HG03097 (cell line): ENCODE measurements around the gene MS4A12.
"Not testable (repeated sequence)": the region's sequence is repeated elsewhere in the genome, so short reads cannot be mapped to it uniquely, and the experiment has no call there.

ENCODE experiments used
- ATAC-seq: cut with Tn5 transposase; IDR thresholded peaks from one replicate; pipeline ENCODE4 v1.9.1; 2021; ENCODE audit not compliant: unreplicated experiment, low FRiP score

The MS4A12 gene

GRCh38 chr11:60511393-60511792 lies 18.8 kb downstream of the MS4A12 start:
- no peak for ATAC-seq

GRCh38 chr11:60512651-60513225 lies 20.2 kb downstream of the MS4A12 start:
- no peak for ATAC-seq

- ATAC-seq = no peak
These were observed 21.2 kb downstream of the MS4A12 start for GRCh38 chr11:60513496-60514460.

GRCh38 chr11:60515144-60515855 lies 22.7 kb downstream of the MS4A12 start, which contains the start of gene MS4A13:
Gene MS4A13, plus strand, starts transcription at chr11:60515392. Its CDS starts 2,692 bp downstream, at chr11:60518084.
- ATAC-seq = no peak

GRCh38 chr11:60528465-60528864 lies 35.9 kb downstream of the MS4A12 start:
- no peak for ATAC-seq

GRCh38 chr11:60528934-60529333 lies 36.4 kb downstream of the MS4A12 start:
- no peak for ATAC-seq

GRCh38 chr11:60530454-60531100 lies 38.0 kb downstream of the MS4A12 start:
- no peak for ATAC-seq

- ATAC-seq = not testable (repeated sequence)
These were observed 39.8 kb downstream of the MS4A12 start for GRCh38 chr11:60532383-60532782.

GRCh38 chr11:60538627-60539026 lies 46.0 kb downstream of the MS4A12 start:
- not testable (repeated sequence) for ATAC-seq

GRCh38 chr11:60544077-60544476 lies 51.5 kb downstream of the MS4A12 start:
- no peak for ATAC-seq
